ENCODE data around the gene CBX5. TPM values are rescaled to one million over a fixed set of nuclear protein-coding genes. Genes with fewer than 3 reads are reported as not detected.

CBX5 gene
- total and polyA plus RNA-seq, 9 of the 15 experiments (the other 6 are each of a cell fraction or from before 2014, with no cell fraction given), result 32.6 to 102 (median 59.2) TPM

DNA sequence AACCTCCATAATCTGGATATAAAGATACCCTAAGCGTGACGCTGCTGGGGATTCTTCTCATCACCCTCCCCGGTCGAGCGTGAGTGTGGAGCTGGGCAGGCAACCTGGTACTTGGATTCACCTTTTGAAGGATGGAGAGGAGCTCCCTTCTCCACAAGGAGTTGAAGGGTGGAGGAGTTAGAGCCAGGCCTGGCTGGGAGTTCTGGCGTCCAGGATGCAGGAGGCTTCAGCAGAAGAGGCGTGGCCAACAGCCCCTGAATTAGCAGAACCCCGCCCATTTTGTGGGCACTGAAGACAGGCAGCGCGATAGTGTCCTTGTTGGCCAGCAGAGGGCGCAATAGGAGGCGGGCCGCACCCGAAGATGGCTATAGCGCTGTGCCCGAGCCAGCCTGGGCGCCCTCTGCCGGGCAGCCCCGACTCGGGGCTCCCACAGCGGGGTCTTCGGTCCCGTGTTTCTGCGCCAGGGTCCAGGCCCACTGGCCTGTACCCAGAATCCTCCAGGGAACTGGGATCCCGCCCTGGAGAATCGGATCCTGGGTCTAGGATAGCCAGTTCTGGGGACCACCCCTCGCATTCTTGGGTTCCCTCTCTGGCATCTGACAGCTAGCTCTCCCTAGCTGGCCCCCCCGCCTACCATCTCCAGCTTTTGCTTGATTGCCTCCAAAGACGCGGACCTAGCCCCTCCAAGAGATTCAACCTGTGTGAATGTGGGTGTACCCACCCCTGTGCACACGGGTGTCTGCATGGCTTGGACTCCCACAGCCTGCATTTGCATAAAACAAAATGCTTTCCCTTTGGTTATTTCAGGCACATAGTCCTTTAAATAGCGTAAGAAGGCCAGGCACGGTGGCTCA is 65.1 kb downstream of the CBX5 start (continued):
- TF ChIP-seq, protein P1, sequence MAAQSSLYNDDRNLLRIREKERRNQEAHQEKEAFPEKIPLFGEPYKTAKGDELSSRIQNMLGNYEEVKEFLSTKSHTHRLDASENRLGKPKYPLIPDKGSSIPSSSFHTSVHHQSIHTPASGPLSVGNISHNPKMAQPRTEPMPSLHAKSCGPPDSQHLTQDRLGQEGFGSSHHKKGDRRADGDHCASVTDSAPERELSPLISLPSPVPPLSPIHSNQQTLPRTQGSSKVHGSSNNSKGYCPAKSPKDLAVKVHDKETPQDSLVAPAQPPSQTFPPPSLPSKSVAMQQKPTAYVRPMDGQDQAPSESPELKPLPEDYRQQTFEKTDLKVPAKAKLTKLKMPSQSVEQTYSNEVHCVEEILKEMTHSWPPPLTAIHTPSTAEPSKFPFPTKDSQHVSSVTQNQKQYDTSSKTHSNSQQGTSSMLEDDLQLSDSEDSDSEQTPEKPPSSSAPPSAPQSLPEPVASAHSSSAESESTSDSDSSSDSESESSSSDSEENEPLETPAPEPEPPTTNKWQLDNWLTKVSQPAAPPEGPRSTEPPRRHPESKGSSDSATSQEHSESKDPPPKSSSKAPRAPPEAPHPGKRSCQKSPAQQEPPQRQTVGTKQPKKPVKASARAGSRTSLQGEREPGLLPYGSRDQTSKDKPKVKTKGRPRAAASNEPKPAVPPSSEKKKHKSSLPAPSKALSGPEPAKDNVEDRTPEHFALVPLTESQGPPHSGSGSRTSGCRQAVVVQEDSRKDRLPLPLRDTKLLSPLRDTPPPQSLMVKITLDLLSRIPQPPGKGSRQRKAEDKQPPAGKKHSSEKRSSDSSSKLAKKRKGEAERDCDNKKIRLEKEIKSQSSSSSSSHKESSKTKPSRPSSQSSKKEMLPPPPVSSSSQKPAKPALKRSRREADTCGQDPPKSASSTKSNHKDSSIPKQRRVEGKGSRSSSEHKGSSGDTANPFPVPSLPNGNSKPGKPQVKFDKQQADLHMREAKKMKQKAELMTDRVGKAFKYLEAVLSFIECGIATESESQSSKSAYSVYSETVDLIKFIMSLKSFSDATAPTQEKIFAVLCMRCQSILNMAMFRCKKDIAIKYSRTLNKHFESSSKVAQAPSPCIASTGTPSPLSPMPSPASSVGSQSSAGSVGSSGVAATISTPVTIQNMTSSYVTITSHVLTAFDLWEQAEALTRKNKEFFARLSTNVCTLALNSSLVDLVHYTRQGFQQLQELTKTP (IDR thresholded peaks at IDR 0.05; ENCODE audit: low read depth in 1 of 2, partially characterized antibody in 2 of 2), result peak in 1 of 2 experiments; percentile 29
- TF ChIP-seq, protein P2, sequence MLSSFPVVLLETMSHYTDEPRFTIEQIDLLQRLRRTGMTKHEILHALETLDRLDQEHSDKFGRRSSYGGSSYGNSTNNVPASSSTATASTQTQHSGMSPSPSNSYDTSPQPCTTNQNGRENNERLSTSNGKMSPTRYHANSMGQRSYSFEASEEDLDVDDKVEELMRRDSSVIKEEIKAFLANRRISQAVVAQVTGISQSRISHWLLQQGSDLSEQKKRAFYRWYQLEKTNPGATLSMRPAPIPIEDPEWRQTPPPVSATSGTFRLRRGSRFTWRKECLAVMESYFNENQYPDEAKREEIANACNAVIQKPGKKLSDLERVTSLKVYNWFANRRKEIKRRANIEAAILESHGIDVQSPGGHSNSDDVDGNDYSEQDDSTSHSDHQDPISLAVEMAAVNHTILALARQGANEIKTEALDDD (IDR thresholded peaks at IDR 0.05), result no peak
- TF ChIP-seq ZNF436 (CRISPR knock-in tag; IDR thresholded peaks at IDR 0.05) (no peak), MTA1 (IDR thresholded peaks at IDR 0.05; ENCODE audit: borderline replicate concordance) (peak; percentile 54; the same call in 1 of the 2 replicates), ESRRA (IDR thresholded peaks at IDR 0.05; ENCODE audit: borderline replicate concordance, low read depth) (peak; percentile 60; the same call in 1 of the 2 replicates), ARID2 (IDR thresholded peaks at IDR 0.05) (no peak), BRCA1 (IDR thresholded peaks at IDR 0.05) (no peak), BRCA1 (CRISPR knock-in tag; IDR thresholded peaks at IDR 0.05) (no peak), ZNF175 (CRISPR knock-in tag; IDR thresholded peaks at IDR 0.05; ENCODE audit: low read depth) (no peak), POLR2G (IDR thresholded peaks at IDR 0.05; ENCODE audit: low read depth, low read length) (peak; percentile 69), PCBP1 (IDR thresholded peaks at IDR 0.05; ENCODE audit: low read depth, low read length, poor library complexity, severe bottlenecking) (no peak), POLR3G (IDR thresholded peaks at IDR 0.05; ENCODE audit: extremely low read depth, insufficient read length, insufficient replicate concordance) (no peak), NCOA6 (IDR thresholded peaks at IDR 0.05) (no peak), ZSCAN32 (CRISPR knock-in tag; IDR thresholded peaks at IDR 0.05) (no peak), CHD4 (IDR thresholded peaks at IDR 0.05; ENCODE audit: insufficient read depth, insufficient replicate concordance, low read depth, low read length, poor library complexity, severe bottlenecking) (no peak), DPF2 (IDR thresholded peaks at IDR 0.05) (no peak), ZZZ3 (IDR thresholded peaks at IDR 0.05) (no peak)
- TF ChIP-seq, protein P3, sequence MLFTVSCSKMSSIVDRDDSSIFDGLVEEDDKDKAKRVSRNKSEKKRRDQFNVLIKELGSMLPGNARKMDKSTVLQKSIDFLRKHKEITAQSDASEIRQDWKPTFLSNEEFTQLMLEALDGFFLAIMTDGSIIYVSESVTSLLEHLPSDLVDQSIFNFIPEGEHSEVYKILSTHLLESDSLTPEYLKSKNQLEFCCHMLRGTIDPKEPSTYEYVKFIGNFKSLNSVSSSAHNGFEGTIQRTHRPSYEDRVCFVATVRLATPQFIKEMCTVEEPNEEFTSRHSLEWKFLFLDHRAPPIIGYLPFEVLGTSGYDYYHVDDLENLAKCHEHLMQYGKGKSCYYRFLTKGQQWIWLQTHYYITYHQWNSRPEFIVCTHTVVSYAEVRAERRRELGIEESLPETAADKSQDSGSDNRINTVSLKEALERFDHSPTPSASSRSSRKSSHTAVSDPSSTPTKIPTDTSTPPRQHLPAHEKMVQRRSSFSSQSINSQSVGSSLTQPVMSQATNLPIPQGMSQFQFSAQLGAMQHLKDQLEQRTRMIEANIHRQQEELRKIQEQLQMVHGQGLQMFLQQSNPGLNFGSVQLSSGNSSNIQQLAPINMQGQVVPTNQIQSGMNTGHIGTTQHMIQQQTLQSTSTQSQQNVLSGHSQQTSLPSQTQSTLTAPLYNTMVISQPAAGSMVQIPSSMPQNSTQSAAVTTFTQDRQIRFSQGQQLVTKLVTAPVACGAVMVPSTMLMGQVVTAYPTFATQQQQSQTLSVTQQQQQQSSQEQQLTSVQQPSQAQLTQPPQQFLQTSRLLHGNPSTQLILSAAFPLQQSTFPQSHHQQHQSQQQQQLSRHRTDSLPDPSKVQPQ (CRISPR knock-in tag; IDR thresholded peaks at IDR 0.05; ENCODE audit: borderline replicate concordance), result no peak
- TF ChIP-seq, protein P4, sequence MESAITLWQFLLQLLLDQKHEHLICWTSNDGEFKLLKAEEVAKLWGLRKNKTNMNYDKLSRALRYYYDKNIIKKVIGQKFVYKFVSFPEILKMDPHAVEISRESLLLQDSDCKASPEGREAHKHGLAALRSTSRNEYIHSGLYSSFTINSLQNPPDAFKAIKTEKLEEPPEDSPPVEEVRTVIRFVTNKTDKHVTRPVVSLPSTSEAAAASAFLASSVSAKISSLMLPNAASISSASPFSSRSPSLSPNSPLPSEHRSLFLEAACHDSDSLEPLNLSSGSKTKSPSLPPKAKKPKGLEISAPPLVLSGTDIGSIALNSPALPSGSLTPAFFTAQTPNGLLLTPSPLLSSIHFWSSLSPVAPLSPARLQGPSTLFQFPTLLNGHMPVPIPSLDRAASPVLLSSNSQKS (CRISPR knock-in tag; IDR thresholded peaks at IDR 0.05), result no peak
